Measurements from ENCODE around the gene KANSL1L.

GRCh38 chr2:210007895-210008294, 163.3 kb downstream of the KANSL1L start:
- TF ChIP-seq MYC (IDR thresholded peaks at IDR 0.05; ENCODE audit: low read depth, low read length): no peak
- TF ChIP-seq MYC (CRISPR knock-in tag; IDR thresholded peaks at IDR 0.05; ENCODE audit: borderline replicate concordance, low read depth): no peak
- no peak for TF ChIP-seq ZNF277 (CRISPR knock-in tag; IDR thresholded peaks at IDR 0.05; ENCODE audit: borderline replicate concordance)
- TF ChIP-seq CTCF (IDR thresholded peaks at IDR 0.05 in 2 of 3, conservative IDR thresholded peaks at IDR 0.05 in 1 of 3; ENCODE audit: insufficient read depth in 2 of 3, low read depth in 1 of 3, low read length in 3 of 3): no peak
- no peak for TF ChIP-seq MTF1 (CRISPR knock-in tag; IDR thresholded peaks at IDR 0.05; ENCODE audit: borderline replicate concordance)
- TF ChIP-seq ZZZ3 (IDR thresholded peaks at IDR 0.05): no peak
- TF ChIP-seq POLR2A (conservative IDR thresholded peaks at IDR 0.05): no peak
- TF ChIP-seq PHF20 (IDR thresholded peaks at IDR 0.05; ENCODE audit: partially characterized antibody): no peak
- no peak for TF ChIP-seq FOXP1 (CRISPR knock-in tag; IDR thresholded peaks at IDR 0.05)
- no peak for TF ChIP-seq TEAD2 (tag; IDR thresholded peaks at IDR 0.05)
- TF ChIP-seq STAT6 (CRISPR knock-in tag; IDR thresholded peaks at IDR 0.05): no peak
- no peak for TF ChIP-seq GATA2 (CRISPR knock-in tag; IDR thresholded peaks at IDR 0.05)
- no peak for TF ChIP-seq HNRNPL (IDR thresholded peaks at IDR 0.05; ENCODE audit: low read depth, low read length)
- TF ChIP-seq REST (IDR thresholded peaks at IDR 0.05; ENCODE audit: borderline replicate concordance): no peak
- no peak for TF ChIP-seq REST (CRISPR knock-in tag; IDR thresholded peaks at IDR 0.05; ENCODE audit: low read depth)
- no peak for TF ChIP-seq TAF7 (tag; IDR thresholded peaks at IDR 0.05)

Measured in K562 (cell line).